Adipocyte (in vitro differentiated cells): ENCODE measurements around the gene DAB2.

Source experiments
- DNase-seq: peaks from one replicate; pipeline ENCODE4 v3.0.0-alpha.2; 2015; ENCODE audit warnings: low read depth
- H3K27me3 ChIP-seq: replicated peaks from 2 replicates; pipeline ENCODE4 v1.7.0; 2013; ENCODE audit warnings: mild to moderate bottlenecking, low read length, moderate library complexity; ENCODE audit not compliant: control insufficient read depth, insufficient read depth
- H3K36me3 ChIP-seq: 2 replicates; pipeline ENCODE4 v1.7.0; 2013; ENCODE audit warnings: low read length, mild to moderate bottlenecking, moderate library complexity; ENCODE audit not compliant: control insufficient read depth, insufficient read depth, severe bottlenecking
- H3K4me1 ChIP-seq: 2 replicates; pipeline ENCODE4 v1.7.0; 2013; ENCODE audit warnings: mild to moderate bottlenecking, low read length, moderate library complexity; ENCODE audit not compliant: control insufficient read depth, insufficient read depth
- H3K4me3 ChIP-seq: 2 replicates; pipeline ENCODE4 v1.7.0; 2013; ENCODE audit warnings: mild to moderate bottlenecking, low read length, moderate library complexity
- H3K9ac ChIP-seq: 2 replicates; pipeline ENCODE4 v1.7.0; 2013; ENCODE audit warnings: mild to moderate bottlenecking, low read length, moderate library complexity
- H3K9me3 ChIP-seq: 2 replicates; pipeline ENCODE4 v1.7.0; 2013; ENCODE audit warnings: mild to moderate bottlenecking, low read length, moderate library complexity; ENCODE audit not compliant: control insufficient read depth

Gene DAB2

GRCh38 chr5:39376293-39376714, 48.5 kb downstream of the DAB2 start:
- DNase-seq = peak; percentile 74
- peaks cover 98% of the 10 kb centered on the region for H3K36me3 ChIP-seq
- peaks cover 21% of the 10 kb centered on the region for H3K4me1 ChIP-seq
- no peak overlapping the region for H3K9ac ChIP-seq
- no peaks in the 10 kb centered on the region for H3K27me3 ChIP-seq
- no peak overlapping the region for H3K4me3 ChIP-seq
- H3K9me3 ChIP-seq = no peaks in the 10 kb centered on the region

GRCh38 chr5:39373791-39374190, 51.0 kb downstream of the DAB2 start:
- H3K36me3 ChIP-seq = peaks cover 92% of the 10 kb centered on the region
- no peaks in the 10 kb centered on the region for H3K9me3 ChIP-seq
- H3K4me1 ChIP-seq = peaks cover 19% of the 10 kb centered on the region
- no peaks in the 10 kb centered on the region for H3K27me3 ChIP-seq
- no peak overlapping the region for H3K9ac ChIP-seq
- no peak for DNase-seq
- H3K4me3 ChIP-seq = no peak overlapping the region

- no peak for DNase-seq
- H3K4me1 ChIP-seq = peaks cover 23% of the 10 kb centered on the region
- no peak overlapping the region for H3K9ac ChIP-seq
- H3K27me3 ChIP-seq = no peaks in the 10 kb centered on the region
- H3K36me3 ChIP-seq = peaks cover 67% of the 10 kb centered on the region
- no peak overlapping the region for H3K4me3 ChIP-seq
- no peaks in the 10 kb centered on the region for H3K9me3 ChIP-seq
Observed at GRCh38 chr5:39371367-39371635, 53.5 kb downstream of the DAB2 start.

- Histone ChIP-seq H3K36me3 (peaks cover 62% of the 10 kb centered on the region), H3K27me3 (no peaks in the 10 kb centered on the region), H3K4me3 (no peak overlapping the region), H3K9me3 (no peaks in the 10 kb centered on the region), H3K9ac (peak overlapping the region; percentile 5), H3K4me1 (peaks cover 23% of the 10 kb centered on the region)
- no peak for DNase-seq
Observed at GRCh38 chr5:39370555-39371366, 54.0 kb downstream of the DAB2 start.

GRCh38 chr5:39369123-39369815, 55.5 kb downstream of the DAB2 start:
- peaks cover 23% of the 10 kb centered on the region for H3K4me1 ChIP-seq
- H3K27me3 ChIP-seq = no peaks in the 10 kb centered on the region
- H3K4me3 ChIP-seq = no peak overlapping the region
- DNase-seq = no peak
- peaks cover 47% of the 10 kb centered on the region for H3K36me3 ChIP-seq
- H3K9ac ChIP-seq = no peak overlapping the region
- no peaks in the 10 kb centered on the region for H3K9me3 ChIP-seq

GRCh38 chr5:39368116-39368515, 56.7 kb downstream of the DAB2 start:
- no peak for DNase-seq
- no peak overlapping the region for H3K4me3 ChIP-seq
- no peak overlapping the region for H3K9ac ChIP-seq
- peaks cover 23% of the 10 kb centered on the region for H3K4me1 ChIP-seq
- no peaks in the 10 kb centered on the region for H3K9me3 ChIP-seq
- no peaks in the 10 kb centered on the region for H3K27me3 ChIP-seq
- peaks cover 35% of the 10 kb centered on the region for H3K36me3 ChIP-seq

- H3K9me3 ChIP-seq = no peaks in the 10 kb centered on the region
- peaks cover 31% of the 10 kb centered on the region for H3K36me3 ChIP-seq
- H3K27me3 ChIP-seq = no peaks in the 10 kb centered on the region
- no peak overlapping the region for H3K9ac ChIP-seq
- H3K4me3 ChIP-seq = no peak overlapping the region
- DNase-seq = no peak
- peaks cover 23% of the 10 kb centered on the region for H3K4me1 ChIP-seq
Observed at GRCh38 chr5:39367711-39368110, 57.1 kb downstream of the DAB2 start.

GRCh38 chr5:39364367-39364766, 60.4 kb downstream of the DAB2 start, which contains the start of gene C9:
TSS of gene C9 (minus strand) at chr5:39364495. CDS start at chr5:39364464, 31 bp downstream.
- H3K4me1 ChIP-seq = peaks cover 10% of the 10 kb centered on the region
- H3K27me3 ChIP-seq = no peaks in the 10 kb centered on the region
- no peak for DNase-seq

GRCh38 chr5:39363217-39363616, 61.6 kb downstream of the DAB2 start:
- DNase-seq = no peak
- no peak overlapping the region for H3K9ac ChIP-seq
- H3K36me3 ChIP-seq = no peaks in the 10 kb centered on the region
- no peaks in the 10 kb centered on the region for H3K4me1 ChIP-seq
- no peaks in the 10 kb centered on the region for H3K9me3 ChIP-seq
- no peak overlapping the region for H3K4me3 ChIP-seq
- no peaks in the 10 kb centered on the region for H3K27me3 ChIP-seq

More at GRCh38 chr5:39364367-39364766, 60.4 kb downstream of the DAB2 start, which contains the start of gene C9:
- no peaks in the 10 kb centered on the region for H3K9me3 ChIP-seq
- no peaks in the 10 kb centered on the region for H3K36me3 ChIP-seq
- no peak within 1 kb of the TSS for H3K4me3 ChIP-seq
- H3K9ac ChIP-seq = no peak within 1 kb of the TSS

- no peaks in the 10 kb centered on the region for H3K4me1 ChIP-seq
- DNase-seq = no peak
- no peaks in the 10 kb centered on the region for H3K36me3 ChIP-seq
- H3K9ac ChIP-seq = no peak overlapping the region
- H3K9me3 ChIP-seq = no peaks in the 10 kb centered on the region
- no peaks in the 10 kb centered on the region for H3K27me3 ChIP-seq
- H3K4me3 ChIP-seq = no peak overlapping the region
Observed at GRCh38 chr5:39362646-39363045, 62.1 kb downstream of the DAB2 start.

GRCh38 chr5:39361306-39361705, 63.5 kb downstream of the DAB2 start:
- no peaks in the 10 kb centered on the region for H3K36me3 ChIP-seq
- no peak overlapping the region for H3K9ac ChIP-seq
- no peaks in the 10 kb centered on the region for H3K4me1 ChIP-seq
- DNase-seq = no peak
- no peak overlapping the region for H3K4me3 ChIP-seq
- no peaks in the 10 kb centered on the region for H3K27me3 ChIP-seq
- no peaks in the 10 kb centered on the region for H3K9me3 ChIP-seq
